ENCODE results near the gene KCNK10.

GRCh38 chr14:88184956-88185355, 138.1 kb downstream of the KCNK10 start:
- TF ChIP-seq POLR2A (IDR thresholded peaks at IDR 0.05; ENCODE audit: extremely low read depth, insufficient read length): no peak
- no peak for TF ChIP-seq CTCF (IDR thresholded peaks at IDR 0.05; ENCODE audit: low read depth, low read length)
- no peak for TF ChIP-seq MYC (IDR thresholded peaks at IDR 0.05; ENCODE audit: low read depth, low read length)
- TF ChIP-seq MAX (IDR thresholded peaks at IDR 0.05; ENCODE audit: low read depth, low read length): no peak
